Prostate gland (tissue), 2 donors: ENCODE measurements around the gene ADGRG6. TPM values are rescaled to one million over a fixed set of nuclear protein-coding genes. Genes with fewer than 3 reads are reported as not detected.

ENCODE experiments used
- DNase-seq: peaks from one replicate; pipeline ENCODE4 v3.0.0-alpha.2; 2019; ENCODE audit warnings: low spot score
- H3K27ac ChIP-seq, 2 donors: fragments of 200-600 bp; sonication (generic); 2 replicates each; pipeline ENCODE4 v1.5.1; 2017 to 2019
- H3K27me3 ChIP-seq: fragments of 200-600 bp; sonication (generic); replicated peaks from 2 replicates; pipeline ENCODE4 v1.5.1; 2019; ENCODE audit not compliant: insufficient read depth
- H3K36me3 ChIP-seq, 2 donors: fragments of 200-600 bp; sonication (generic); 1 replicate in 1 of 2; 2 replicates in 1 of 2; pipeline versions ENCODE4 v1.5.1 to v1.8.1; 2017 to 2019
- H3K4me1 ChIP-seq: fragments of 200-600 bp; sonication (generic); replicated peaks from 2 replicates; pipeline ENCODE4 v1.5.1; 2019
- H3K4me3 ChIP-seq, 2 donors: fragments of 200-600 bp; sonication (generic); 2 replicates each; pipeline ENCODE4 v1.5.1; 2017 to 2019
- H3K9me3 ChIP-seq: fragments of 200-600 bp; sonication (generic); 2 replicates; pipeline ENCODE4 v1.5.1; 2017
- CTCF ChIP-seq, 4 experiments: fragments of 200-600 bp in 2 of 4; fragments of 450-650 bp in 2 of 4; sonication (generic) in 2 of 4; IDR thresholded peaks; 1 replicate in 3 of 4; 2 replicates in 1 of 4; pipeline ENCODE4 v1.5.1; 2016 to 2019; ENCODE audit warnings: antibody characterized with exemption in 4 of 4, mild to moderate bottlenecking in 2 of 4, moderate library complexity in 2 of 4
- POLR2A ChIP-seq: fragments of 450-650 bp; IDR thresholded peaks from one replicate; pipeline ENCODE4 v1.6.1; 2016; ENCODE audit warnings: antibody characterized with exemption, mild to moderate bottlenecking
- POLR2AphosphoS5 ChIP-seq: sonication (generic); formaldehyde crosslinking; IDR thresholded peaks from one replicate; pipeline ENCODE4 v1.6.1; 2017; ENCODE audit warnings: antibody characterized with exemption
- WGBS: methylation state at CpG from one replicate; pipeline ENCODE4 v1.1.5; 2018; 5-methylcytosine and 5-hydroxymethylcytosine counted together
- intact Hi-C: fragments of 100-400 bp; cut with DNase I; formaldehyde crosslinking; loops from one replicate; pipeline ENCODE4 v1.14.2; 2022
- total RNA-seq, 2 donors: library from RNA; depleted of rRNA; stranded (reverse); fragments of >200 nt; gene quantifications; one replicate each; pipeline ENCODE4 v1.1.0, GENCODE V29; 2016

The ADGRG6 gene
- total RNA-seq = 10 to 100 TPM; 13.5 to 18.0 TPM

- peak; percentile 39 for DNase-seq
- no peaks in the 10 kb centered on the region for H3K27me3 ChIP-seq
- WGBS = 1% methylated on average over 61 of the region's 69 CpGs
- H3K9me3 ChIP-seq = no peaks in the 10 kb centered on the region
- intact Hi-C loops = no loop called here
- no peaks in the 10 kb centered on the region for H3K4me1 ChIP-seq
- no peaks in the 10 kb centered on the region for H3K36me3 ChIP-seq
- H3K27ac ChIP-seq = peak within 1 kb of the TSS; percentile 53 to 64
- no peak for TF ChIP-seq POLR2AphosphoS5
- TF ChIP-seq POLR2A = peak; percentile 33
- TF ChIP-seq CTCF (IDR thresholded peaks at IDR 0.05) = peak in 2 of 4 experiments; percentile 6 to 47
- H3K4me3 ChIP-seq = peak within 1 kb of the TSS; percentile 38 to 42
These were observed at the start of gene ADGRG6 for GRCh38 chr6:142301651-142302391. Gene ADGRG6 (plus strand): TSS chr6:142302007. CDS start chr6:142302330, 323 bp downstream.

- 75% methylated on average over 6 of the region's 6 CpGs for WGBS
- H3K27me3 ChIP-seq = no peaks in the 10 kb centered on the region
- H3K36me3 ChIP-seq = no peaks in the 10 kb centered on the region
- H3K27ac ChIP-seq = no peak overlapping the region
- TF ChIP-seq POLR2AphosphoS5 = no peak
- no peak for TF ChIP-seq POLR2A
- TF ChIP-seq CTCF (IDR thresholded peaks at IDR 0.05) = no peak
- no peaks in the 10 kb centered on the region for H3K9me3 ChIP-seq
- no peak for DNase-seq
- no peak overlapping the region for H3K4me3 ChIP-seq
- intact Hi-C loops = no loop called here
- no peaks in the 10 kb centered on the region for H3K4me1 ChIP-seq
These were observed 47.3 kb upstream of the ADGRG6 start for GRCh38 chr6:142254513-142254912.

GRCh38 chr6:142255785-142256184 lies 46.0 kb upstream of the ADGRG6 start:
- intact Hi-C loops = no loop called here
- no peak for DNase-seq
- H3K4me1 ChIP-seq = no peaks in the 10 kb centered on the region
- H3K27ac ChIP-seq = no peak overlapping the region
- no peaks in the 10 kb centered on the region for H3K9me3 ChIP-seq
- WGBS = 80% methylated on average over 2 of the region's 2 CpGs
- TF ChIP-seq CTCF (IDR thresholded peaks at IDR 0.05) (no peak), POLR2A (no peak), POLR2AphosphoS5 (no peak)
- no peak overlapping the region for H3K4me3 ChIP-seq
- H3K27me3 ChIP-seq = no peaks in the 10 kb centered on the region
- H3K36me3 ChIP-seq = no peaks in the 10 kb centered on the region

GRCh38 chr6:142258305-142258704 lies 43.5 kb upstream of the ADGRG6 start:
- no peaks in the 10 kb centered on the region for H3K4me1 ChIP-seq
- intact Hi-C loops = no loop called here
- no peaks in the 10 kb centered on the region for H3K9me3 ChIP-seq
- H3K27me3 ChIP-seq = no peaks in the 10 kb centered on the region
- no peaks in the 10 kb centered on the region for H3K36me3 ChIP-seq
- no peak for DNase-seq
- TF ChIP-seq POLR2AphosphoS5 (no peak), POLR2A (no peak), CTCF (IDR thresholded peaks at IDR 0.05) (no peak)
- no peak overlapping the region for H3K27ac ChIP-seq
- 93% methylated on average over 6 of the region's 6 CpGs for WGBS
- H3K4me3 ChIP-seq = no peak overlapping the region

GRCh38 chr6:142258757-142259156 lies 43.0 kb upstream of the ADGRG6 start:
- 94% methylated on average over 8 of the region's 8 CpGs for WGBS

More at GRCh38 chr6:142258757-142259156, 43.0 kb upstream of the ADGRG6 start:
- Histone ChIP-seq H3K36me3 (no peaks in the 10 kb centered on the region), H3K27ac (no peak overlapping the region), H3K4me3 (no peak overlapping the region), H3K9me3 (no peaks in the 10 kb centered on the region), H3K4me1 (no peaks in the 10 kb centered on the region), H3K27me3 (no peaks in the 10 kb centered on the region)
- intact Hi-C loops = no loop called here
- DNase-seq = no peak
- TF ChIP-seq POLR2A (no peak), POLR2AphosphoS5 (no peak)
